NCI-H748 (cell line): ENCODE data around the gene PSORS1C1.
"Not testable (repeated sequence)": the region's sequence is repeated elsewhere in the genome, so short reads cannot be mapped to it uniquely, and the experiment has no call there.

ENCODE experiments used
- DNase-seq: peaks from one replicate; lab custom pipeline; 2025; ENCODE audit not compliant: unreplicated experiment; lab: John Stamatoyannopoulos, UW

Gene PSORS1C1

GRCh38 chr6:31158140-31158862, 43.7 kb downstream of the PSORS1C1 start, which contains the start of gene TCF19:
Gene TCF19, plus strand, starts transcription at chr6:31158589. Its CDS starts 881 bp downstream, at chr6:31159470.
- DNase-seq, result peak; percentile 100

GRCh38 chr6:31158863-31159855, 44.6 kb downstream of the PSORS1C1 start:
- peak; percentile 68 for DNase-seq

- no peak for DNase-seq
Measured at GRCh38 chr6:31161216-31162126, 46.9 kb downstream of the PSORS1C1 start.

GRCh38 chr6:31162463-31163165, 48.0 kb downstream of the PSORS1C1 start:
- DNase-seq, result no peak

- no peak for DNase-seq
Measured at GRCh38 chr6:31163922-31164321, 49.3 kb downstream of the PSORS1C1 start.

- DNase-seq, result not testable (repeated sequence)
Measured at GRCh38 chr6:31164475-31165063, 50.0 kb downstream of the PSORS1C1 start.

GRCh38 chr6:31165064-31165832, 50.6 kb downstream of the PSORS1C1 start:
- not testable (repeated sequence) for DNase-seq

GRCh38 chr6:31165986-31166385, 51.4 kb downstream of the PSORS1C1 start:
- DNase-seq, result no peak

GRCh38 chr6:31168606-31169005, 54.0 kb downstream of the PSORS1C1 start:
- DNase-seq, result no peak

- DNase-seq, result no peak
Measured at GRCh38 chr6:31169123-31169857, 54.7 kb downstream of the PSORS1C1 start.

- not testable (repeated sequence) for DNase-seq
Measured at GRCh38 chr6:31169858-31170599, 55.4 kb downstream of the PSORS1C1 start.

- no peak for DNase-seq
Measured at GRCh38 chr6:31170600-31170881, 55.9 kb downstream of the PSORS1C1 start, which contains the start of gene POU5F1. Gene POU5F1, minus strand, starts transcription at chr6:31170682. Its CDS starts 62 bp downstream, at chr6:31170620.

- no peak for DNase-seq
Measured at GRCh38 chr6:31170987-31171671, 56.5 kb downstream of the PSORS1C1 start.

- DNase-seq, result no peak
Measured at GRCh38 chr6:31171931-31172905, 57.6 kb downstream of the PSORS1C1 start.

GRCh38 chr6:31172973-31173384, 58.4 kb downstream of the PSORS1C1 start:
- no peak for DNase-seq

GRCh38 chr6:31173406-31173805, 58.8 kb downstream of the PSORS1C1 start:
- DNase-seq, result no peak
